Raji (cell line): ENCODE data around the gene PFDN4.

Experiments
- POLR2A ChIP-seq: IDR thresholded peaks from 2 replicates; pipeline ENCODE4 v1.6.1; 2011; ENCODE audit warnings: low read depth, low read length, control low read depth; ENCODE audit not compliant: insufficient read depth

Gene PFDN4

DNA sequence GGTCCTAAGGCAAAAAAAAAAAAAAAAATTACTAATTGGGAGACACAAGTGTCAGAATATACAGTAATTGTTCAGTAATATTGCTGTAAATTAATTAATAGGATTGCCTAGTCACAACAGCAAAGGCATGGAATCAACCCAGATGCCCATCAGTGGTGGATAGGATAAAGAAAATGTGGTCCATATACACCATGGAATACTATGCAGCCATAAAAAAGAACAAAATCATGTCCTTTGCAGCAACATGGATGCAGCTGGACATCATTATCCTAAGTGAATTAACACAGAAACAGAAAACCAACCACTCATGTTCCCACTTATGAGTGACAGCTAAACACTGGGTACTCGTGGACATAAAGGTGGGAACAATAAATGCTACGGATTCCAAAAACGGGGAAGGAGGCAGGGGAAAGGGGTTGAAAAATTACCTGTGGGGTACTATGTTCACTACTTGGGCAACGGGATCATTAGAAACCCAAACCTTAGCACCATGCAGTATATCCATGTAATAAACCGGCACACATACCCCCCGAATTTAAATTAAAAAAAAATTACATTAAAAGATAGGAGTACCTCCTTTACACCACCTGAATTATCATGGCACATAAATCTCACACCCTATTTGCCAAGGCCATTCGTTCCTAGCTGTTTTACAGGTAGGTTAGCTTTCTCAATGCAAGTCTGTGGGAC is 689 bp upstream of the PFDN4 start:
- no peak for TF ChIP-seq POLR2A

- no peak for TF ChIP-seq POLR2A
Measured at GRCh38 chr20:54208548-54209176, 775 bp downstream of the PFDN4 start.

GRCh38 chr20:54209216-54209813 is 1.4 kb downstream of the PFDN4 start:
- TF ChIP-seq POLR2A: no peak

- no peak for TF ChIP-seq POLR2A
Measured at GRCh38 chr20:54212226-54212625, 4.3 kb downstream of the PFDN4 start.

DNA sequence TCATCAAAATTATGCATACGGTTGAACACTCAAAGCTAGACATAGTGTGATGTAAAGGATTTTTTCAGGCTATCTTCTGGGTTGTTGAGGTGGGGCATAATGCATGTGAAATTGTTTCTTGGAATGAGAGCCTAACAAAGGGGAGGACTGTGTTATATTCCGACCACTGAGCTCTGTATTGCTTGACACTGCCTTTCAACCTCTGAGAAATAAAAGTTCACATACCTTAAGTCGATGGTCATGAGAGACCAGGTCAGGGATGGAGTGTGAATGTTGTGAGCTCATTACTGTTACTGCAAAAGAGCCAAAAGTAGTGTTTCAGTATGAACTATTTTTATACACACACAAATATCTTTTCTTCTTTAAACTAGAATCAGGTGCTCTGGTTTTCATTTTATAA is 5.0 kb downstream of the PFDN4 start:
- TF ChIP-seq POLR2A: no peak

GRCh38 chr20:54214566-54214965 is 6.7 kb downstream of the PFDN4 start:
- TF ChIP-seq POLR2A: no peak

DNA sequence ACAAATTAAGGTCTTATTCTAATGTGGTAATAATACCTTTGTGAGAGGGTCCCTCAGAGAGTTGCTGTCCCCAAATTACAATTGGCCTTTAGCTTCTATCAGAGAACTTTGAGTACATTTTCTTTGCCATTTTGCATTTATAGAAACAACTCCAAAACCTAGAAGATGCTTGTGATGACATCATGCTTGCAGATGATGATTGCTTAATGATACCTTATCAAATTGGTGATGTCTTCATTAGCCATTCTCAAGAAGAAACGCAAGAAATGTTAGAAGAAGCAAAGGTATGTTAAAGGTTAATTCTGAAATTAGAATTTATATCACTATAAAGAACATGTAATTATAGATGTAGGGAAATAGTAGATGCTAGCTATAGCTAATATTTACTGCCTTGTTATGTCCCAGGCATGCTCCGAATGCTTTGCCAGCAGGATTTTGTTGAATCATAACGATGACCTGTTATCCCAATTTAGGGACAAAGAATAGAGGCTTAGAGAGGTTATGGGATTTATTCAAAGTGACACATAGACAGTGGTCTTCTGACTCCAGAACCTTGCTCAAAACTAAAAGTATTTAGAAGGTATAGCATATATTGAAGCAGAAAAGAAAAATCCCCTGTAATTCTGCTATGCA is 7.4 kb downstream of the PFDN4 start:
- TF ChIP-seq POLR2A: no peak

DNA sequence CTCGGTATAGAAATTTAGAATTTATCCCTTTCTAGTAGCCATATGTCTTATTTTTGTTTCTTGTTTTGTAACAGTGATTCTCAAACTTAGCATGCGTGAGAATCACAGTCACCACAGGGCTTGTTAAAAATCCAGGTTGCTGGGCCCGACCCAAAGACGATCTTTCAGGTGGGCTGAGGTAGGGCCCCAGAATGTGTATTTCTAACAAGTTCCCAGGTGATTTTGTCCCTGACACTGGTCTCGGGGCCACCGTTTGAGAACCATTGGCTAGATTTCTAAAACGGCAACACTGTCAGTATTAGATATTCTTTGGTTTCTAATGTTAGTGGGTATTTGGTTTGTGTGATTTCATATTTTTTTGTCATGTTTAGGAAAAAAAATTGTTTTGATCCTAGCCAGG is 9.9 kb downstream of the PFDN4 start:
- no peak for TF ChIP-seq POLR2A

DNA sequence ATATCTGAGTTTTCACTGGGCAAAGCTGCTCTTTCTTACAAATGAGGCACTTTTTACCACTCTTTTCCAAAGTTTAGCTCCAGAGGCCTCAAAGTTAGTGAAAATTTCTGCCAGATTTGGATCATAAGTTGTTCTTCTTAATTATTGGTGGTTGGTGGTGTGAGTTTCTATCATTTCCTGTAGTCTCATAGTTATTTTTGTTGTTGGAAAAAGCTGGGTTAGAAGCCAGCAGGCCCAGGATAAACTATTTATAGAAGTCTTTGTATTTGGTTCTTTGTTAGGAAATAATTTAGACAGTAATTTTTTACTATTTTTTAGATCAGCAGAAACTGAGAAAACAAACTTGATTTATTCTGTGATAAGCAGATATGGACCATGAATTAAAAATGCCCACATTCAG is 10.6 kb downstream of the PFDN4 start:
- TF ChIP-seq POLR2A: no peak

DNA sequence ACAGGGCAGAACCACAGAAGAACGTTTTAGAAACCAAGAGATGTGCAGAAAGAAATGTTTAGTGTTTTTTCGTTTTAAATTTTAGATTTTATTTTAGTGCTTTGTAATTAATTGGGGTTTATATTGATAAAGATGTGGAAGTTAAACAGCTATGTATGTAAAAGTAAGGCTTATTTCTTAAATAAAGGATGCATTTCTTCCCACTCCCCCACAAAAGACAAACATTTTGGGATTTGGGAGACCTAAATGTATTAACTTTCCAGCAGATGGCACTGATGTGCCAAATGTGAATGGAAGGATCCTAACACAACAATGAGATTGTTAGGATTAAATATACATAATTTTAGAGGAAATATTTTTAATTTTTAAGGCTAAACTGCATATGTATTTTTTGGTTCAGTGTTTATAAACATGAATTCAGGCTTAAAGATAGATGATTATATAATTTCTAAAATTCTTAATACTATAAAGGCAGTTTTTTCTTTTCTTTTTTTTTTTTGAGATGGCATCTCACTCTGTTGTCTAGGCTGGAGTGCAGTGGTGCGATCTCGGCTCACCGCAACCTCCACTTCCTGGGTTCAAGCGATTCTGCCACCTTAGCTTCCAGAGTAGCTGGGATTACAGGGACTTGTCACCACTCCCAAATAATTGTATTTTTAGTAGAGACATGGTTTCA is 12.0 kb downstream of the PFDN4 start:
- TF ChIP-seq POLR2A: no peak

DNA sequence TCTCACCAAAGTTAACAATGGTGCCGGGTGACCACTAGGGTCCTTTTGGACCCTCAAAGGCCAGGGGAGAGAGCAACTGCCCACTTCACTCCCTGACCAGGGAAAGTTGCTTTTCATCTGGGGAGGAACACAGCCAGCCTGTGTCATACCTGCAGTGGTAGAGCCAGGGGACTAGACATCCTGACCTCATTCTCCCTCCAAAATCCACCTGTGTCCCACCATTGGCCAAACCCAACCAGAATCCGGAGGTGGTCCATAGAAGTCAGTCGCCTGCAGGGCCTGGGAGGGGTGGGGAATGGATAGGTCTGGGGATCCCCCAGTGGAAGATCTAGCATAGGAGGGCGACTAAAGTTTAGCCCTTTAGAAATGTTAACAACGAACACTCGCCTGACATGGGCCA is 12.8 kb downstream of the PFDN4 start:
- TF ChIP-seq POLR2A: no peak

DNA sequence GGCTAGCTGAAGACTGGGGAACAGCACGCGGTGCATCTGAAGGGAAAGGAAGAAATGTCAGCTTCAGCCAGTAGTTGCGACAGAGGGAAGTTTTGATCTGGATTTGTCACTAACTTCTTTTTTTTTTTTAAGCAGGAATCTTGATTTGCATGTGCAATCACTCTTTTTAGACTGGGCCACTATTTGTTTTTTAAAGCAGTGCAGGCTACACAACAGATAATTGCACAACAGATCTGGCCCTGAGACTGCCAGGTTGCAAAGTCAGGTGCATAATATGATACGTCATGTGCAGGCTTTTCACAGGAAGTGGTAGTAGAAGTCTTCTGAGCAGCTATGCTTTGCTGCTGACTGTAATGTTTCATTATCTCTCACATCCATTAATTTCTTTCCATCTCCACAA is 13.5 kb downstream of the PFDN4 start:
- no peak for TF ChIP-seq POLR2A

DNA sequence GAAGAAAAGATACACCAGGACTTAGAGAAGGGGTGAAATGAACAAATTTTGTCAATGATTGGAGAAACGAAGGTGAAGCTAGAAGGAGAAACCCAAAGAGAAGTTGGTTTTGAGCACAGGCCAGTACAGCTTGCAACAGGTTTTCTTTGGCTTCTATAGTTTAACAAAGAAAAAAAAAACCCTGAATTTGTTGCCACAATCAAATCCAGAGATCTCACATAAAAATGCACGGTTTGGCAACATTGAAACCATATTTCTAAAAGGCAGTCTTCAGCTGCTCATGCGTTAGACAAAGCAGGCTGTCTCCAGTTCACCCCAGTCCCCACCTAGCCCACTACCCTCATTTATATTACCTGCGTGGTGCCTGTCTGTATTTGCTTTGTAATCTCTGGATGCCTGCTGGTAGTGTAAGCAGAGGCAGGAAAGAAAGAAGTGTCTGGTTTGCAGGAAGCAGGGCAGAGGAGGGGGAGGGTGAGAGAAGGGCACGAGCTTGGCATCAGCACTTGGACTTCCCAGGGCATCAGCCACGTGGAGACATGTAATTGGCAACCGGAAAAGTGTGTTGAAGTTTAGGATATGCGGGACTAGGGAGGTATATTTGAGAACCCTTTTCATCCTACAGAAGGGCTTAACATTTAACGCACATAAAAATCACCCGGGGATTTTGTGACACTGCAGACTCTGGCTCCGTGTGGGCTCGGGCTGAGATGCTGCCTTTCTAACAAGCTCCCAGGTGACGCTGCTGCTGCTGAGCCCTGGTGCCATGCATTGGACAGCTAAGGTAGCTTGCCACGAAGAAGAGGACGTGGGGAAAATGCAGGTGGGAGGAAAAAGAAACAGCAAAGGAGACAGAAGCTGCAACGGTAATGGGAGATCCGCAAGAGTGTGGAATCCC is 14.4 kb downstream of the PFDN4 start:
- TF ChIP-seq POLR2A: no peak

GRCh38 chr20:54223285-54223684 is 15.4 kb downstream of the PFDN4 start:
- TF ChIP-seq POLR2A: no peak
